HG02588 (cell line): ENCODE results near the gene OSBPL3.
A peak's percentile ranks its signal among the peaks of the same experiment; 100 is the strongest.

Experiments
- ATAC-seq: cut with Tn5 transposase; IDR thresholded peaks from one replicate; pipeline ENCODE4 v1.9.1; 2021; ENCODE audit warnings: mild to moderate bottlenecking, moderate library complexity; ENCODE audit not compliant: unreplicated experiment

The OSBPL3 gene

DNA sequence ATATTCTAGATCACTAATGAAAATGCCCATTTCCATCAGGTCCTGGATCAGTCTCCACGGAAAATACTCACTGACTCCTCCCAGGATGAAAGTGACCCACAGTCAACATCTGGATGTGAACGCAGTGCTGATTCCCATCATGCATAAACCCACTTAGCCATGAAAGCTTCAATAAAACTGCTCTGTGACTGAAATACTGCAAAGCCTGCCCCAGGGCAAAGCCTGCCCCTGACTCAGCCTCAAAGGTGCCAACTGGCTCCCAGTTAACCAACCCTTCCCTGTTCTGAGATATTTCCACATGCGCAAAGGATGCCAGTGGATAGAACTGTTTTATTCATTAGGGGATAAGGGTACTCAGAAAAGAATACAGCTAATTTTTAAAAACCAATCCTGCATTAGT is 24.0 kb downstream of the OSBPL3 start:
- no peak for ATAC-seq

DNA sequence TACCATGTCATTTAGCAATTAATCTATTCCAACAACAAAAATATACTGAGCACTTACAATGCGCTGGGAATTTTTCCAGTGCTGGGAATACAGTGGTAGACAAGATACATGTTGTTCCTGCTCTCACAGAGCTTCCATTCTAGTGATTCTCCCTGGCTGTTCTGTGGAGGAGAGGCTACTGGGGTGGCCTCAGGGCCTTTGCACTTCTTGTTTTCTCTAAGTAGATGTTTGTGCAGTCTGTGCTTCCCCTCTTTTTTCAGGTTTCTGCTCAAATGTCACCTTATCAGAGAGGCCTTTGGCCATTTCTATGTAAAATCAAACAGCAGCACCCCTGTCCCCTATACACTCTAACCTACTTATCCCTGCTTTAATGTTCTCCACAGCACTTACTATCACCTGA is 24.7 kb downstream of the OSBPL3 start:
- ATAC-seq, result no peak

GRCh38 chr7:24952464-24952863 is 27.5 kb downstream of the OSBPL3 start:
- ATAC-seq, result no peak

DNA sequence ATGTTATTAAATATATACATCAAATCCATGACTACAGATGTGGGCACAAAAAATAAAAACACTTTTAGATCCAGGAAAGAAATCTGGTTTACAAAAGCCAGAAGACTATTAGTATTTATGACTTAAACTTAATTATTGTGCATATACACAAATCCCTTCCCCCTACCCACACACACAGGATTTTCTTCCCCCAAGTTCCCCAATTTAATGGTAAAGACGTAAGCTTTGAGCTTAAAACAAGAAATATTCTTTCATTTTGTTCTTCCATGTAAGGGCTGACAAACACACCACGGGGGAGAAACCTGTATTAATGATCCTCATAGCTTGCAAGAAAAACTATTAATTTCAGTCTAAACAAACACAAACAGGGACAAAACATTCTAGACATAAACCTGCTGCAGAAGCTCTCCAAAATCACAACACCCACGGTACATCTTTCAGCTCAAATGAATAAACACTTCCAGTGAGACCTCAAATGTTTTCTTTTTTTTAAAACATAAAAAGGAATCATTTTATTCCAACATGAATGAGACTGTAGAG is 28.5 kb downstream of the OSBPL3 start:
- ATAC-seq, result no peak

- ATAC-seq, result no peak
These were observed 30.1 kb downstream of the OSBPL3 start for GRCh38 chr7:24949884-24950283.

DNA sequence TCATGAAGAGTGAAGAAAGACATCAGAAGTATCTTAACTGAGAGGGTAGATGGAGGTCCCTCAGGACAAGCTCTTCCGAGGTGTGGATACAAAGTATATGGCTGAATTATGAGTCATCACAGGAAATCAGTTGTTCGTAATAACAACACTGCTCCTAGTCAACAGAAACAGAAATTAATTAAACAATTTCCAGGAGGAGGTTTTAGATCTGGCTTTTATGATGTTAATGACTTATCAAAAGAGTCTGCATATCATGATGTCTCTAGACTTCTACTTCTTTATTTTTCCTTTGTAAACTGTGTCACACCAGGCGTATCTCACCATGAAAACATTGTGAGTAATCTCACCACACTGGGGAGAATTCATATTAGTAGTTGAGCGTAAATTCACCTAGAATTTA is 31.2 kb downstream of the OSBPL3 start:
- peak; percentile 49 for ATAC-seq

DNA sequence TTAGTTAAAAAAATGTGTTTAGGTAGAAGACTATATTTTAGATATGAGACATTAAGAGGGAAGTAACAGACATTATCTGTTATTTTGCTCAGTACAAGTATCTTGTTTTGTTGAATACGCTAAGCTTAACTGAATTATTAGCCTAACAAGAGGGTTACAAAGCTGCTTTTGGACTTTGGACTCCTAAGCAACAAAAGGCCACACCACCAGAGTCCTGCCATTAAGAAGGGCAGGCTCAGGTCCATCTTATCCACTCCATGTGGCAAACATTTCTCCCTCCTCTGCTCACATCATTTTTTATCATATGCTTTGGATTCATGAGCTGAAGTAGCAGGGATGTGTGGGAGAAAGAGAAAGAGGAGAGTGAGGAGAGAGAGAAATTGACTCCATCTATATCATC is 33.5 kb downstream of the OSBPL3 start:
- ATAC-seq, result no peak

GRCh38 chr7:24945899-24946298 is 34.1 kb downstream of the OSBPL3 start:
- no peak for ATAC-seq

DNA sequence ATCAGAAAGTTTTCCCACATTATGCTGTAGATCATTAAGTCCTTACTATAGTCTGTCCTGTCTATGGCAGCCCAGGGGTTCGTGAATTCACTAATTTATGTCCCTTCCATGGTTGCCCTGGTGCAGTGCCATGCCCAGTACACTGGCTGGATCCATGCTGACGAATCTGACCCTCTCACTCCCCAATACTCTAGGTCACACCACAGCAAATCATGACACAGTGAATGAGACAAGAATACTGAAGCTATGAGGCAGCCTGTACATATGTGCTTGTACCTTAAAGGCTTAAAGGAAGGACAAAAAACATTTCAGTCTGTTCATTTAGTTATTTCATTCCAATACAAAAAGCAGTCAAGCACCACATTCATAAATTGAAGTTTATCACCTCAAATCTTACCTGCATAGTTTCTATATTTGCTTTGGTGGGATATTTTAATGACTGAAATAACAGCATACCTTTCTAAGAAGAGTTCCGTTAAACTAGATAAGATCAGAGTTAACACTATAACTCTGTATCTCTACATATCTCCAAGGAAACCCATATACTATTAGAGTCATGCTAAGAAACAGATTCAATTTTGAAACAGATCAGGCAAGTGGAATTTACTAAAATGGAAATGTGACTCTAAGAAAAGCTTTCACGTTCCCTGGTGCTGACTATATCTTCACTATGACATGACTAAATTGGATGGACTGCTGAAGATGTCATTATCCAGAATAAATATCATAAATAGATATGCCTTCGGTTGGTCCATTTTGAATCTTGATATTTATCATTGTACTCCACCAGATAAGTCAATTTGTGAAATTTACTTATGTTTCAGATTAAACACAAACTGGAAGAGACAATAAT is 36.7 kb downstream of the OSBPL3 start:
- no peak for ATAC-seq

- no peak for ATAC-seq
These were observed 37.8 kb downstream of the OSBPL3 start for GRCh38 chr7:24942226-24942625.

- no peak for ATAC-seq
These were observed 40.6 kb downstream of the OSBPL3 start for GRCh38 chr7:24939416-24939815.

- peak; percentile 63 for ATAC-seq
These were observed 43.7 kb downstream of the OSBPL3 start for GRCh38 chr7:24936121-24936824.

DNA sequence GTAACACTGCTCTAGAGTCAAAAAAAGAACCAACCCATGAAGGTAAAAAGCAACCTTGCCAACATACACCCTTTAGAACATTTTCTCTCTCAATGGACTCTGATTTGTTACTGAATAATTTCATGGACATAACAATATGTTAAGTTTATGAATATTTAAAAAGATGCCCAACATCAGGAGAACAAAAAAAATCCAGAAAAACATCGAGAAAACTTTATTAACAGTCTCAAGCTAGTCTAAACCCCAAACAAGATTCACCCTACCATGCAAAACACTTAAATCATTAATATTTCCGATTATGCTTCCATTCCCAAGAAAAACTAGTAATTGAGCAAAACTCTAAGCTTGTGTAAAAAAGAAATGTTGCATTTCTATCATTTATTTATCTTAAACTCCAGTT is 46.7 kb downstream of the OSBPL3 start:
- no peak for ATAC-seq

- no peak for ATAC-seq
These were observed 47.2 kb downstream of the OSBPL3 start for GRCh38 chr7:24932815-24933214.

DNA sequence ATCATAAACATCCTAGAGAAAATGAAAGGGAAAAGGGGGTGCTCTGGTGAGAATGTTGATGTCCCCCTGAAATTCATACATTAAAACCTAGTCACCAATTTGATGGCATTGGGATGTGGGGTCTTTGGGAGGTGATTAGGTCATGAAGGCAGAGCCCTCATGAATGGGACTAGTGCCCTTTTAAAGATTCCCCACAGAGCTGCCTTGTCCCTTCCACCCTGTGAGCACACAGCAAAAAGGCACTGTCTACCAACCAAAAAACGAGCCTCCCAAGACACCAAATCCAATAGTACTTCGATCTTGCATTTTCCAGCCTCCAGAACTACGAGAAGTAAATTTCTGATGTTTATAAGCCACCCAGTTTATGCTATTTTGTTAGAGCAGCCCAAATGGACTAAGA is 47.6 kb downstream of the OSBPL3 start:
- ATAC-seq, result no peak

GRCh38 chr7:24931844-24932243 is 48.1 kb downstream of the OSBPL3 start:
- no peak for ATAC-seq

- no peak for ATAC-seq
These were observed 49.1 kb downstream of the OSBPL3 start for GRCh38 chr7:24930856-24931255.

GRCh38 chr7:24926623-24927524 is 53.1 kb downstream of the OSBPL3 start:
- ATAC-seq, result no peak

GRCh38 chr7:24924375-24924774 is 55.6 kb downstream of the OSBPL3 start:
- no peak for ATAC-seq

DNA sequence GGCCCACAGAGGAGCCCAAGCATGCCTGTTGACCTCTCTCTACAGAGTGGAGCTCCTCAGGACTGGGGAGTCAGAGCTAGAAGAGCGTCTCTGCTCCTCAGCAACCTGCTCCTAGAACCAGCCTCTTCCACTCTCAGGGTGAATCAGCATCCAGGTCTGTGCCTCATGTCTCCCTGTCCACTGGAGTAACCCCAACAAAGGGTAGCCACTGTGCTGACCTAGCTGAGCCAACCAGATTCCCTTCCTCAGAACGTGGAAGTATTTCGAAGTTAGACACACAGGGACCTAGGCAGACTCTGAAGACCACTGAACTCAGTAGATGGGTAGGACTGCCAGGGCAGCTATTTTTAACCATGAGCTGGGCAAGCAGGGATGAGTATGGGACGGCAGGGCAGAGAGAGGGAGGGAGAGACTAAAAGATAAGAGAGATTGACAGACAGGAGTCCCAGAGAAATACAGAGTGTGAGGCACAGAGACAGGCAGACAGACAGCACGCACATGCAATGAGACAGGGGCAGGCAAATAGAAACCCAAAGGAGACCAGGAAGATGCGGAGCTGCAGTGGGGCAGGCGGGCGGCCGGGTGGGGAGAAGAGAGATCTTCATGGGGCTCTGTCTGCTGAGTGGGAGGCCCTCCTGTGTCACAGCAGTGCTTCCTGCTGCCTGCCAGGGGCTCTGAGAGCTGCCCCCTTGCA is 56.7 kb downstream of the OSBPL3 start:
- no peak for ATAC-seq
